ENCODE measurements around the gene UBA7. TPM values are rescaled to one million over a fixed set of nuclear protein-coding genes. Genes with fewer than 3 reads are reported as not detected.
A peak's percentile ranks its signal among the peaks of the same experiment; 100 is the strongest.
"Not testable (repeated sequence)": the region's sequence is repeated elsewhere in the genome, so short reads cannot be mapped to it uniquely, and the experiment has no call there.

The UBA7 gene
- polyA plus RNA-seq, 1 donor: 20.5 TPM

DNA sequence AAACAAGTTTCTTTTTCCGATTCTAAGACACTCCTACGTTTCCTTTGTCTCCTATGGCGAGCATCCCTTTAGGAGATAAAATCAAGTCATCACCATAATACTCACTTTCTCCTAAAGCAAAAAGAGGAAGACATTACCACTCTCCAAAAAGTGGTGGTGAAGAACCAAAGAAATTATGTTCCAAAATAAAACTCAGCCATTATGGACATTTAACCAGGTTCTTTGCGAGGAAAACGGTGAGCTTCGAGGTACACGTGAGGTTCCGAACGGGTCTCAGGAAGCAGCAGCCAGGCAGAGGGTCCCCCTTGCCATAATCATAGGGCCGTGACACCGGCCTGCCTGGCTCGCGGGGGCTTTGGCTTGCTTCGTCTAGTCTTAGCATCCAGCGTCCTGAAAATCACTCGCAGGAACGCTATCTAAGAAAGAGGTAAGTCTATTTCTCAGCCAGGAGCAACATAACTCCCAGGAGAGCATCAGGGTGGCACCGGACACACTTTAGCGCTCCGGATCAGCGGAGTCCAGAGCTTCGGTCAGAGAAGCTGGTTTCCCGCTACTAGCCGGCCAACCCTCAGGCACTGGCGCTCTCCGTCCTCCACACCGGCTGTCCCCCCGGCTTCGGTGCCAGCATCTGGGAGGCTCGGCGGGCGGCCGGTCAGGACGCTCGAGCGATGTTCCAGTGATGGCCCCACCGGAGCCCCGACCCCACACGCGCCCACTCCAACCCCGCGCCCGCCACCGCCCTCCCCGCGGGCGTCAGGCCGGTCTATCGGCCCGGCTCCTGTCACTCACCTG lies 28.0 kb downstream of the UBA7 start:
- peak; percentile 18 for DNase-seq

DNA sequence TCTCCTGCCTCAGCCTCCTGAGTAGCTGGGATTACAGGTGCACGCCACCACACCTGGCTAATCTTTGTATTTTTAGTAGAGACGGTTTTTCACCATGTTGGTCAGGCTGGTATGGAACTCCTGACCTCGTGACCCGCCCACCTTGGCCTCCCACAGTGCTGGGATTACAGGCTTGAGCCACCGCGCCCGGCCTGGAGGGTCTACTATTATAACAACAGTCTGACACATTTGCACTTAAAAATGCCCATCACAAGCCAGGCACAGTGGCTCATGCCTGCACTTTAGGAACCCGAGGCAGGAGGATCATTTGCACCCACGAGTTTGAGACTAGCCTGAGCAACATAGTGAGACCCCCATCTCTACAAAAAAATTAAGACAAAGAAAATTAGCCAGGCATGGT lies 31.5 kb downstream of the UBA7 start:
- DNase-seq: not testable (repeated sequence)

DNA sequence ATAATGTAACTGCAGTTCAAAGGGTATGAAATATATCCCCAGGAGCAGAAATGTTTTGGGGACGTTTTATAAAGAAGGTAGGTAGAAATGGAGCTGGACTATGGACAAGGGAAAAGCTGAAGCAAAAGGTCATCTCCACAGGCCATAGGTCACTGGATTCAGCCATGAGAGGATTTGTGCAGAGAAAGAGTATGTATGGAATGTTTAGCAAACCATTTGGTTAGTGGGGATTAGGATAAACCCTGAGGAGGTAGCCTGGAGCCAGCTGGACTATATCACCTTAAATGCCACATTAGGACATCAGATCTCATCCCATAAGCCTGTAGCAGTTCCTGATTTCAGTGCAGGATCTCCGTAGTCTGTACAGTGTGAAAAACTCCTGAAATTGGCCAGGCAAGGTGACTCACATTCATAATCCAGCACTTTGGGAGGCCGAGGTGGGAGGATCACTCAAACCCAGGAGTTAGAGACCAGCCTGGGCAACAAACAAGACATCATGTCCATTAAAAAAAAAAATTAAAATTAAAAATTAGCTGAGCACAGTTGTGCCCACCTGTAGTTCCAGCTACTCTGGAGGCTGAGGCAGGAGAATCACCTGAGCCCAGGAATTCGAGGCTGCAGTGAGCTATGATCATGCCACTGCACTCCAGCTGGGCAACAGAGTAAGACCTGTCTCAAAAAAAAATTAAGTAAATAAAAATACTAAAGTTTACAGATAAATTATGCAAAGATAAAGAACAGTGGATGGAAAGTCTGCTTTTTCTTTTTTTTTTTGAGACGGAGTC lies 32.1 kb downstream of the UBA7 start:
- no peak for DNase-seq

DNA sequence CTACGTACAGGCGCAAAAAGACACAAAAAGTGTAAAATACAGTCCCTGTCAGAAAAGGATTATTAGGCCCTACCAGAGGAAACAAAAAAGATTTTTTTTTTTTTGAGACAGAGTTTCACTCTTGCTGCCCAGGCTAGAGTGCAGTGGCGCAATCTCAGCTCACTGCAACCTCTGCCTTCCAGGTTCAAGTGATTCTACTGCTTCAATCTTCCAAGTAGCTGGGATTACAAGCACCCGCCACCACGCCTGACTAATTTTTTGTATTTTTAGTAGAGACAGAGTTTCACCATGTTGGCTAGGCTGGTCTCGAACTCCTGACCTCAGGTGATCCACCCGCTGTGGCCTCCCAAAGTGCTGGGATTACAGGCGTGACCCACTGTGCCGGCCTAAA lies 32.8 kb downstream of the UBA7 start:
- not testable (repeated sequence) for DNase-seq

DNA sequence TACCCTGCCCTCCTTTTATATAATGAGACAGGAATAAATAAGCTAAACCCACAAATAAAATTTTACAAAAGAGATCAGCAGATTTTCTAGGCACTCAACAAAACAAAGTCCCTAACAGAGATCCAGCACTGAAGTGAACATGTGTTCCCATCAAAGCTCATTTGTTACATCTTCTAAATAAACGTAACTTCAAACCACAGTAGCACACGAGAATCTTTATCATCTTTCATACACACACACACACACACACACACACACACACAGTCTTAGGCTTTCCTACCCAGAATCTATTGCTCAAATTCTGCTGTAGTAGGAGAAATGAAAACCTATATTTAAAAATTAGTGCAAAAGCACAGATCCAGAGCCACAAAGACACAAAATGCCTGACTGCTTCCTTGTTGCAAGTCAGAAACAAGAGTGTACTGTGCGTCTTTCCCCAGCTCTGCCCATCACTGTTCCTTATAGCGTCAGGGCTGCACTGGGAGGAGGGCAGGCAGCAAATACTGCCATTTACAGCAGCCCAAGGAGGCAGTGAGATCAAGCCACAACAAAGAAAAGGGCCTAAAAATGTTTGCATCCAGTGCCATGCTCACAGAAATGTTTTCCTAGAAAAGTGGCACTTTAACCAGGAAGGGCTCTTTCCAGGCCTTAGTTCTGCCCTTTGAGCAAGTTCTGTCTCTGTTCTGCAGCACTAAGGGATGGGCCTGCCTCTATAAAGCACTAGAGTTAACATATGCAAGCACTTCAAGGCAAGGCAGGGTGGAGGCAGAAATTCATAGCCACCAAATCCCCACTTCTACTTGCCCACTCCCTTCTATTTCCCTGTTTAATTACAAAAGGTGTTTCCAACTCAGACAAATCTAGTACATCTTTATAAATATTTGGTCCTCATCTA lies 33.4 kb downstream of the UBA7 start:
- DNase-seq: no peak

DNA sequence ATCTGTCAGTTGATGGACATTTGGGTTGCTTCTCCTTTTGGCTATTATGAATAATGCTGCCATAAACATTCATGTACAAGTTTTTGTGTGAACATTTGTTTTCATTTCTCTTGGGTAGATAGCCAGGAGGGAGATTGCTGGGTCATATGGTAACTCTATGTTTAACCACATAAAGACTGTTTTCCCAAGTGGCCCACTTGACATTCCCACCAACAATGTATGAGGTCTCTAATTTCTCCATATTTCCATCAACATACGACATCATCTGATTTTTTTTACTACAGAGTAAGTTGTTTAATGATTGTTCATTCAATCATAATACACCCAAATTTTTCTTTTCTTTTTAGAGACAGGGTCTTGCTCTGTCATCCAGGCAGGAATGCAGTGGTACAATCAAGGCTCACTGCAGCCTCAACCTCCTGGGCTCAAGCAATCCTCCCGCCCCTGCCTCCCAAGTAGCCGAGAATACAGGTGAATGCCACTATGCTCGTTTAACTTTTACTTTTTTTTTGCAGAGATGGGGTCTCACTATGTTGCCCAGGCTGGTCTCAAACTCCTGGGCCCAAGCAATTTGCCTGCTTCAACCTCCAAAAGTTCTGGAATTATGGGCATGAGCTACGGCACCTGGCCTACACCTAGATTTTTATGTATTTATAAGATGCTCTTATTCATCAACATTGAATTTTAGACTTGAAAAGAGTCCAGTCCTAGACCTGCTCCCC lies 34.2 kb downstream of the UBA7 start:
- no peak for DNase-seq

DNA sequence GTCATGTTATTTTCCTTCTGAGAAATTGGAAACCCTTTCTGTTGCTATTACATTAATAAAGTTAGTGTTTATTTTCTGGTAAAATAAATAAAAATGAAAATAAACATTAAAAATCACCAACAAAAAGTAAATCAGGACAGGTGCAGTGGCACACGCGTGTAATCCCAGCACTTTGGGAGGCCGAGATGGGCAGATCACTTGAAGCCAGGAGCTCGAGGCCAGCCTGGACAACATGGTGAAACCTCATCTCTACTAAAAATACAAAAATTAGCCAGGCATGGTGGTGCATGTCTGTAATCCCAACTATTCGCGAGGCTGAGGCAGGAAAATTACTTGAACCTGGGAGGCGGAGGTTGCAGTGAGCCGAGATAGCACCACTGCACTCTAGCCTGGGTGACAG lies 37.7 kb downstream of the UBA7 start:
- DNase-seq: not testable (repeated sequence)

DNA sequence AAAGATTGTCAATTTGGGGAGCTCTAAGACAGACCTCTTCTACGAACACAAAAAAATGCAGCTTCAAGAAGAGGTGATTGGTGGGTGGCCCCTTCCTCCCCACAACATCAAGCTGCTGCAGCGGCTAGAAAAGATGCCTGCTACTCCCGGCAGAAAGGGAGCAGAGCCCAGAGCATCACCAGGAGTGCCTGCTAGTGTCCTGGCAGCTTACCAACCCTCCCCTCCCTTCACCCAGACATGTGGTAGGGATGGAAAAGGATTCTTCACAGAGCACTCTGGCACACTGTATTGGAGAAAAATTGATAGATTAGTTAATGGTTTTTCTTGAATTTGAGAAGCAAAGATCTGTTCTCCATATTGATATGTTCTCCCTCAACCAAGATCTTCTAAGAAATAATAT lies 38.2 kb downstream of the UBA7 start:
- no peak for DNase-seq

DNA sequence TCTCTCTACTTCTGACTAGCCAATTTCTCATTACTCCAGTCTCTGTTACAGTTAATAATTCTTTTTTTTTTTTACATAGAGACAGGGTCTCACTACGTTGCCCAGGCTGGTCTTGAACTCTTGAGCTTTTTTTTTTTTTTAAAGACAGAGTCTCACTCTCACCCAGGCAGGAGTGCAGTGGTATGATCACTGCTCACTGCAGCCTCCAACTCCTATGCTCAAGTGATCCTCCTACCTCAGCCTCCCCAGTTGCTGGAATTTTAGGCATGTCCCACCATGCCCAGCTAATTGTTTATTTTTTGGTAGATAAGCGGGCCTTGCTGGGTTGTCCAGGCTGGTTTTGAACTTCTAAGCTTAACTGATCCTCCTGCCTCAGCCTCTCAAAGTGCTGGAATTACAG lies 41.0 kb downstream of the UBA7 start:
- DNase-seq: no peak

DNA sequence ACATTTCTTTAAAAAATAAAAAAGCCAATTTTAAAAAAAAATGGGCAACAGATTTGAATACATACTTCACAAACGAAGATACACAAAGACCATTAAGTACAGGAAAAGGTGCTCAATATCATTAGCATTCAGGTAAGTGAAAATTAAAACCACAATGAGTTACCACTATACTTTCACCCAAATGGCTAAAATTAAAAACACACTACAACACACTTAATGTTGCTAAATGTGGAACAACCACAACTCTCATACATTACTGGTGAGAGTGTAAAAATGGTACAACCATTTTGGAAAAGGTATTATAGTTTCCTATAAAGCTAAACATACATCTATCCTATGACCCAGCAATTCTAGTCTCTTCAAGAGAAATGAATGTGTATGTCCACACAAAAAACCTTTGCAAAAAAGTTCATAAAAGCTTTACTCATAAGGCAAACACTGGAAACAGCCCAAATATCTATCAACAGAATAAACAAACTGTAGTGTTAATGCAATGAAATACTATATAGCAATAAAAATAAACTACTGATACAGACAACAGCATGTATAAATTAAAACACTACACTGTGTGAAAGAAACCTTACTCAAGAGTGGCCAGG lies 42.3 kb downstream of the UBA7 start:
- DNase-seq: no peak

DNA sequence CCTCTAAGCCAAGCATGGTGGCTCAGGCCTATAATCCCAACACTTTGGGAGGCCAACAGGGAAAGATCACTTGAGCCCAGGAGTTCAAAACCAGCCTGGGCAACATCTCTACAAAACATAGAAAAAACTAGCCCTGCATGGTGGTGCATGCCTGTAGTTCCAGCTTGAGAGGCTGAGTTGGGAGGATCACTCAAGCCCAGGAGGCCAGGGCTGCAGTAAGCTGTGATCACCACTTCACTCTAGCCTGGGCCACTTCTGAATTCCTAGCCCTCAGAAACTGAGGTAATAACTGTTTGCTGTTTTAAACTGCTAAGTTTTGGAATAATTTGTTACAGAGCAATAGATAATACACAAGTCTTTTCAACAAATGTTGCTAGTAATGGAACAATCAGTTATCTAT lies 43.8 kb downstream of the UBA7 start:
- DNase-seq: no peak

DNA sequence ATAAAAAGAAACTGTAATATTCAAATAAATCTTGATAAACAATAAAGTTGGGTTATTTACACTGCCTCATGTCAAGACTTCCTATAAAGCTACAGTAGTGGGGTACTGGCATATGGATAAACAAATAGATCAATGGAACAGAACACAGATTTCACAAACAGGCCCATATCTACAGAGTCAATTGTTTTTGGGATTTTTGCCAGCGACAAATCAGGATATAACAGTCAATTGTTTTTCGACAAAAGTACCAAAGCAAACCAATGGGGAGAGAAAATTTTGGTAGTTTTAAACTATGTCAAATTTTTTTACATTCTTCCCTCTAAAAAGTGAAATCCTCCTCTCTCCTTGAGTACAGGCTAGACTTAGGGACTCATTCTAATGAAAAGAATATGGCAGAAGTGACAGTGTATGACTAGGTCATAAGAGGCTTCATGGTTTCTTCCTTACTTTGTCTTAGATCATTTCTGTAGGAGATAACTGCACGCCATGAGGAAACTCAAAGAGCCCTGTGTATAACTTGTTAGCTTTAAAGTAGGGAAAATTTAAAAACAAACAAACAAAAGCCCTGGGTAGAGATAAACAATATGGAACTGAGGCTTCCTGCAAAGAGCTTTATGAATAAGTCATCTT lies 44.4 kb downstream of the UBA7 start:
- DNase-seq: no peak

DNA sequence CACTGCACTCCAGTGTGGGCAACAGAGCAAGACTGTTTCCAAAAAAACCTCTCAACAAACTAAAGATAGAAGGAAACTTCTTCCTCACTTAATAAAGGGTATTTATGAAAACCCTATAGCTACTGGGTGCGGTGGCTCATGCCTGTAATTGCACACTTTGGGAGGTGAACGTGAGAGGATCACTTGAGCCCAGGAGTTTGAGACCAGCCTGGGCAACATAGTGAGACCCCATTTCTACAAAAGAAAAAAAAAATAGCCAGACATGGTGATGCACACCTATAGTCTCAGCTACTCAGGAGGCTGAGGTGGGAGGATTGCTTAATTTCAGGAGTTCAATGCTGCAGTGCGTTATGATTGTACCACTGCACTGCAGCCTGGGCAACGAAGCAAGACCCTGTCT lies 49.8 kb downstream of the UBA7 start:
- no peak for DNase-seq

DNA sequence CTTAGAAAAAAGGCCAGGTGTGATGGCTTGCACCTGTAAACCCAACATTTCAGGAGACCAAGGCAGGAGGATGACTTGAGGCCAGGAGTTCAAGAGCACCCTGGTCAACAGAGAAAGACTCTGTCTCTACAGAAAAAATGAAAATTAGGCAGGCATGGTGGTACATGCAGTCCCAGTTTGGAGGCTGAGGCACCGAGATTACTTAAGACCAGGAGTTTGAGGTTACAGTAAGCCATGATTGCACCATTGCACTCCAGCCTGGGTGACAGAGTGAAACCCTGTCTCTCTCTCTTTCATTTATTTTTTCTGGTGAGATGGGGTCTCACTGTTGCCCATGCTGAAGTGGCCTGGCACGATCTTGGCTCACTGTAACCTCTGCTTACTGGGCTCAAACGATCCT lies 52.1 kb downstream of the UBA7 start:
- no peak for DNase-seq

DNA sequence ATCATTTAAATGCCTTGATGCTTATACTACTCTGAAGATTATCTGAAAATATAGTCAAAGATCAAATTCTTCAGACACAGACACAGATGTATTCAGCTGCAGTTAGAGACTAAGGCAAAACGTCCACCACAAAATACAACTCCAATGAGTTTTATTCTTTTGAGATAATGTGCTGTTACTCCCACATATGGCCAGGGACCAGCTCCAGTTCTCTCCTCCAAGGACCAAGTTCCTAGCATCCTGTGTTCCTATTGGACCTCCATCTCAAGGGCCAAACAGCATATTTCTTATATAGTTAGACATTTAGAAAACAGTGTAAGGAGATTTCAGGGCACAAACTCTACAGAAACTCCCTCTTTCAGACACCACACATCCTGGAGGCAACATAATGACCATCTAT lies 54.5 kb downstream of the UBA7 start:
- no peak for DNase-seq

DNA sequence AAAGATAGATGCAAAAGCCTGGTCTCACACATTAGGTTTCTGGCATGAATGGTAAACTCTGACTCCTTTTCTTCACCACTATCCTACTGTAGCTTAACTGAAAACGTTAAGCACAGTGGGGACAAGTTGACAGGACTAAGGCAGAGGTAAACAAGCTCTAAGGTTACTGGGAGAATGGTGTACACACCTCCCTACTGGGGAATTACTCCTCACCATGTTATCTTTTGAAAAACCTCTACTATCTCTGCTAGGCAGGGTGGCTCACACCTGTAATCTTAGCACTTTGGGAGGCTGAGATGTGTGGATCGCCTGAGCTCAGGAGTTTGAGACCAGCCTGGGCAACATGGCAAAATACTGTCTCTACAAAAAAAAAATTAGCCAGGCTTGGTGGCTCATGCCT lies 56.6 kb downstream of the UBA7 start:
- no peak for DNase-seq

DNA sequence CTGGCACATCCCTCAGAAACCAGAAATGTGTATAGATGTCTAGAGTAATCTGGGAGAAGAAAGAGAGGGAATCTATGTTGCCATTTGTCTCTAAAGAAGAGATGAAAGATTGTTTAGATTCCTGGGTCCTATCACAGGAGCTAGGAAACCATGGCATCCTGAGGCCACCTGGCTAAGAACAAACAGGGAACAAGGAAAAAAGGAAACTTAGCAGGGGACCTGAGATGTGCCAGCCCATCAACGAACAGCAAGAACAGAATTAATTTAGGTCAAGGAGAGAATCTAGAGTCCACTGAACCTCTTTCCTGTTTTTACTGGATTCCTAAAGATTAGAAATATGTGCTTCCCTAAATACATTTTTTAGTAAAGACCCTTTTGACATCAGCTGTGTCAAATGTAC lies 57.7 kb downstream of the UBA7 start:
- DNase-seq: no peak

Measured in hindlimb muscle (tissue), 1 donor.